SK-N-SH (cell line): Measurements from ENCODE around the gene UBE4B. TPM values are rescaled to one million over a fixed set of nuclear protein-coding genes. Genes with fewer than 3 reads are reported as not detected.

Experiments used
- CTCF ChIA-PET: fragments of 300-600, 350-600 bp; formaldehyde crosslinking; extraction: SDS; loops from one replicate; lab custom pipeline; 2021; lab: Yijun Ruan, JAX
- POLR2A ChIA-PET: fragments of 350-600 bp; sonication (Branson Sonifier 250); formaldehyde crosslinking; extraction: SDS; loops from one replicate; lab custom pipeline; 2020; ENCODE audit warnings: antibody characterized with exemption, inconsistent platforms; lab: Yijun Ruan, JAX
- DNase-seq: peaks from one replicate; pipeline ENCODE4 v3.0.0; 2012
- H2AFZ ChIP-seq: fragments of 200-600 bp; sonication (generic); 2 replicates; pipeline ENCODE4 v1.8.1; 2016; ENCODE audit warnings: antibody characterized with exemption, mild to moderate bottlenecking, low read depth
- H3F3A ChIP-seq: fragments of 200-600 bp; sonication (generic); replicated peaks from 2 replicates; pipeline ENCODE3; 2016; ENCODE audit warnings: antibody characterized with exemption, mild to moderate bottlenecking; ENCODE audit not compliant: insufficient read depth
- H3K27ac ChIP-seq, 2 experiments: fragments of 200-500 bp in 1 of 2; fragments of 200-600 bp in 1 of 2; sonication (Bioruptor generic) in 1 of 2; sonication (generic), shearing (Covaris generic) in 1 of 2; 2 replicates each; pipeline versions ENCODE4 v1.5.1 to v1.6.1; 2014 to 2016; ENCODE audit warnings: low read depth in 2 of 2, inconsistent platforms in 1 of 2, low read length in 1 of 2, mild to moderate bottlenecking in 1 of 2, mixed read lengths in 1 of 2
- H3K27me3 ChIP-seq: fragments of 200-600 bp; sonication (generic), shearing (Covaris generic); 2 replicates; pipeline ENCODE4 v1.6.1; 2016; ENCODE audit warnings: mixed run types; ENCODE audit not compliant: insufficient read depth
- H3K36me3 ChIP-seq, 2 experiments: fragments of 200-500 bp in 1 of 2; fragments of 200-600 bp in 1 of 2; sonication (Bioruptor generic) in 1 of 2; sonication (generic) in 1 of 2; replicated peaks in 1 of 2; 2 replicates each; pipeline versions ENCODE3 to v1.5.1; 2014 to 2016; ENCODE audit warnings: low read length in 1 of 2, mild to moderate bottlenecking in 1 of 2; ENCODE audit not compliant: insufficient read depth in 2 of 2, control insufficient read depth in 1 of 2
- H3K4me1 ChIP-seq, 2 experiments: fragments of 200-500 bp in 1 of 2; fragments of 200-600 bp in 1 of 2; sonication (Bioruptor generic) in 1 of 2; sonication (generic), shearing (Covaris generic) in 1 of 2; 2 replicates each; pipeline versions ENCODE4 v1.5.1 to v1.6.1; 2014 to 2016; ENCODE audit warnings: low read depth in 1 of 2, low read length in 1 of 2, mixed run types in 1 of 2; ENCODE audit not compliant: insufficient read depth in 2 of 2, control insufficient read depth in 1 of 2
- H3K4me2 ChIP-seq: fragments of 200-600 bp; sonication (generic), shearing (Covaris generic); 2 replicates; pipeline ENCODE4 v1.6.1; 2017; ENCODE audit warnings: mixed run types
- H3K4me3 ChIP-seq, 2 experiments: fragments of 200-500 bp in 1 of 2; fragments of 200-600 bp in 1 of 2; sonication (Bioruptor generic) in 1 of 2; sonication (generic), shearing (Covaris generic) in 1 of 2; 2 replicates each; pipeline versions ENCODE4 v1.5.1 to v1.8.1; 2014 to 2016; ENCODE audit warnings: low read depth in 2 of 2, inconsistent platforms in 1 of 2, low read length in 1 of 2, mild to moderate bottlenecking in 1 of 2, mixed read lengths in 1 of 2, moderate library complexity in 1 of 2
- H3K79me2 ChIP-seq: fragments of 200-600 bp; sonication (generic); 2 replicates; pipeline ENCODE4 v1.8.1; 2017; ENCODE audit warnings: mild to moderate bottlenecking; ENCODE audit not compliant: insufficient read depth
- H3K9ac ChIP-seq: fragments of 200-600 bp; sonication (generic); 2 replicates; pipeline ENCODE4 v1.6.1; 2017; ENCODE audit warnings: mixed run types
- H3K9me2 ChIP-seq: fragments of 200-600 bp; sonication (generic); 2 replicates; pipeline ENCODE4 v1.6.1; 2017; ENCODE audit warnings: mixed run types
- H3K9me3 ChIP-seq: fragments of 200-600 bp; sonication (generic); 2 replicates; pipeline ENCODE4 v1.6.1; 2017; ENCODE audit warnings: mixed run types, mild to moderate bottlenecking, moderate library complexity
- H4K20me1 ChIP-seq: fragments of 200-600 bp; sonication (generic); 2 replicates; pipeline ENCODE4 v1.6.1; 2017; ENCODE audit warnings: mild to moderate bottlenecking, mixed run types; ENCODE audit not compliant: insufficient read depth
- EP300 ChIP-seq, 2 experiments: IDR thresholded peaks; 2 replicates each; pipeline versions ENCODE4 v1.4.0 to v1.6.1; 2012; ENCODE audit warnings: borderline replicate concordance in 1 of 2, low read depth in 1 of 2, low read length in 1 of 2
- FOXM1 ChIP-seq: IDR thresholded peaks from 2 replicates; pipeline ENCODE4 v1.4.0; 2012; ENCODE audit warnings: low read depth, mild to moderate bottlenecking
- MEF2A ChIP-seq: IDR thresholded peaks from 2 replicates; pipeline ENCODE4 v1.4.0; 2012; ENCODE audit warnings: low read depth, borderline replicate concordance
- POLR2AphosphoS5 ChIP-seq: IDR thresholded peaks from 2 replicates; pipeline ENCODE4 v1.6.1; 2012; ENCODE audit warnings: low read depth, low read length
- YY1 ChIP-seq: IDR thresholded peaks from 2 replicates; pipeline ENCODE4 v1.4.0; 2012; ENCODE audit warnings: low read depth, mild to moderate bottlenecking
- WGBS: methylation state at CpG from one replicate; pipeline ENCODE4 v1.1.6; 2017; ENCODE audit warnings: low lambda C conversion rate; 5-methylcytosine and 5-hydroxymethylcytosine counted together
- polyA plus RNA-seq, 3 experiments: library from polyadenylated mRNA; depleted of rRNA; stranded (reverse); fragments of >200 nt; gene quantifications; 2 replicates each; pipeline ENCODE4 v1.2.3, GENCODE V29; 2012
- TF ChIP-seq, protein P1 (sequence below): fragments of 200-600 bp; sonication (generic); IDR thresholded peaks from 2 replicates; pipeline ENCODE4 v1.6.1; 2017; ENCODE audit warnings: antibody characterized with exemption, mild to moderate bottlenecking, moderate library complexity
- TF ChIP-seq, protein P2 (sequence below): IDR thresholded peaks from 2 replicates; pipeline ENCODE4 v1.6.1; 2012; ENCODE audit warnings: mild to moderate bottlenecking, low read depth, low read length, moderate library complexity
- TF ChIP-seq, protein P3 (sequence below): fragments of 150-350 bp; IDR thresholded peaks from 2 replicates; pipeline ENCODE4 v1.6.1; 2016; ENCODE audit warnings: mild to moderate bottlenecking, low read depth, low read length

The UBE4B gene
- polyA plus RNA-seq, 1 of the 3 experiments (the other 2 are of a cell fraction): 19.1 TPM

DNA sequence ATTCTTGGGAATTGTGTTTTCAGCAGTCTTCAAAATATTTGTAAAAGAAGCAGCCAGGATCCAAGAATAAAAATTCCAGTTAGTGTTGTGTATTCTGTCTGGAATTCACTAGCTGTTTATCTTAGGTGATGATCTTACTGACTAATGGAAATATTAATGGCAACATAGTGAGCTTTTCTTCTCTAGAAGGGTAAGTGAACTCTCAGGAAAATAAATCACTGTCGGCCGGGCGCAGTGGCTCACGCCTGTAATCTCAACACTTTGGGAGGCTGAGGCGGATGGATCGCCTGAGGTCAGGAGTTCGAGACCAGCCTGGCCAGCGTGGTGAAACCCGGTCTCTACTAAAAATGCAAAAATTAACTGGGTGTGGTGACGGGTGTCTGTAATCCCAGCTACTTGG is 90.2 kb downstream of the UBE4B start (continued):
- TF ChIP-seq, protein P1, sequence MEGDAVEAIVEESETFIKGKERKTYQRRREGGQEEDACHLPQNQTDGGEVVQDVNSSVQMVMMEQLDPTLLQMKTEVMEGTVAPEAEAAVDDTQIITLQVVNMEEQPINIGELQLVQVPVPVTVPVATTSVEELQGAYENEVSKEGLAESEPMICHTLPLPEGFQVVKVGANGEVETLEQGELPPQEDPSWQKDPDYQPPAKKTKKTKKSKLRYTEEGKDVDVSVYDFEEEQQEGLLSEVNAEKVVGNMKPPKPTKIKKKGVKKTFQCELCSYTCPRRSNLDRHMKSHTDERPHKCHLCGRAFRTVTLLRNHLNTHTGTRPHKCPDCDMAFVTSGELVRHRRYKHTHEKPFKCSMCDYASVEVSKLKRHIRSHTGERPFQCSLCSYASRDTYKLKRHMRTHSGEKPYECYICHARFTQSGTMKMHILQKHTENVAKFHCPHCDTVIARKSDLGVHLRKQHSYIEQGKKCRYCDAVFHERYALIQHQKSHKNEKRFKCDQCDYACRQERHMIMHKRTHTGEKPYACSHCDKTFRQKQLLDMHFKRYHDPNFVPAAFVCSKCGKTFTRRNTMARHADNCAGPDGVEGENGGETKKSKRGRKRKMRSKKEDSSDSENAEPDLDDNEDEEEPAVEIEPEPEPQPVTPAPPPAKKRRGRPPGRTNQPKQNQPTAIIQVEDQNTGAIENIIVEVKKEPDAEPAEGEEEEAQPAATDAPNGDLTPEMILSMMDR: no peak

DNA sequence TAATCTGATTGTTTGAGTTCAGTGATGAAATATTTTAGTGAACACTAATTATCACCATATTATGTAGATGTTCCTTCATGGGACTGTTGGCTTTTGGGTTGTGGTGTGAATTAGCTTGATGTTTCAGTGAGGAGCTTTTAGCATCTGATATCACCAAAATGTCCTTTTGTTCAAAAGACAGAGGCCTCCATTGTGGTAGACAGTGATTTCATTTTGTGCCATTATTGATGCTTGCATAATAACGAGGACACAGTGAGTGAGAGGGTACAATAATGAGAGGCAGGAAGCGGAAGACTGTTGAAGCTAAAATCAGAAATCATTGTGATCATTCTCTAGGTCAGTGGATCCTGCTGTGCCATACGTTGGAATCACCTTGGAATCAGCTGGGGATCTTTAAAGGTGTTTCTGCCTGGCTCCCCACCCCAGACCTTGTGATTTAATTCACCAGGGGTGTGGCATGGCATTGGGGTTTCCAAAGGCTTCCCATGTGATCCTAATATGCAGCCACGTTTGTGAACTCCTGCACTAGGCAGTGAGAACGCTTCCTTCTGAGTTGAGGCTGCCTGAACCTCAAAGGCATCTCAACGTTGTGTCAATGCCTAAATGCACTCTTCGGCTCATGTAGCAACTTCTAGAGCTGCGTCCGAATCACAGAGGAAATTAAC is 95.5 kb downstream of the UBE4B start:
- H3K4me3 ChIP-seq: no peak overlapping the region
- DNase-seq: no peak
- H3K4me1 ChIP-seq: no peaks in the 10 kb centered on the region
- H3K9me3 ChIP-seq: no peaks in the 10 kb centered on the region
- POLR2A ChIA-PET: no interaction called here
- no peak overlapping the region for H3K9ac ChIP-seq
- TF ChIP-seq, protein P1: no peak
- TF ChIP-seq MEF2A (no peak), YY1 (no peak), FOXM1 (no peak), EP300 (IDR thresholded peaks at IDR 0.05; ENCODE audit: borderline replicate concordance in 1 of 2, low read depth in 1 of 2, low read length in 1 of 2) (no peak), POLR2AphosphoS5 (no peak)
- TF ChIP-seq, protein P2, sequence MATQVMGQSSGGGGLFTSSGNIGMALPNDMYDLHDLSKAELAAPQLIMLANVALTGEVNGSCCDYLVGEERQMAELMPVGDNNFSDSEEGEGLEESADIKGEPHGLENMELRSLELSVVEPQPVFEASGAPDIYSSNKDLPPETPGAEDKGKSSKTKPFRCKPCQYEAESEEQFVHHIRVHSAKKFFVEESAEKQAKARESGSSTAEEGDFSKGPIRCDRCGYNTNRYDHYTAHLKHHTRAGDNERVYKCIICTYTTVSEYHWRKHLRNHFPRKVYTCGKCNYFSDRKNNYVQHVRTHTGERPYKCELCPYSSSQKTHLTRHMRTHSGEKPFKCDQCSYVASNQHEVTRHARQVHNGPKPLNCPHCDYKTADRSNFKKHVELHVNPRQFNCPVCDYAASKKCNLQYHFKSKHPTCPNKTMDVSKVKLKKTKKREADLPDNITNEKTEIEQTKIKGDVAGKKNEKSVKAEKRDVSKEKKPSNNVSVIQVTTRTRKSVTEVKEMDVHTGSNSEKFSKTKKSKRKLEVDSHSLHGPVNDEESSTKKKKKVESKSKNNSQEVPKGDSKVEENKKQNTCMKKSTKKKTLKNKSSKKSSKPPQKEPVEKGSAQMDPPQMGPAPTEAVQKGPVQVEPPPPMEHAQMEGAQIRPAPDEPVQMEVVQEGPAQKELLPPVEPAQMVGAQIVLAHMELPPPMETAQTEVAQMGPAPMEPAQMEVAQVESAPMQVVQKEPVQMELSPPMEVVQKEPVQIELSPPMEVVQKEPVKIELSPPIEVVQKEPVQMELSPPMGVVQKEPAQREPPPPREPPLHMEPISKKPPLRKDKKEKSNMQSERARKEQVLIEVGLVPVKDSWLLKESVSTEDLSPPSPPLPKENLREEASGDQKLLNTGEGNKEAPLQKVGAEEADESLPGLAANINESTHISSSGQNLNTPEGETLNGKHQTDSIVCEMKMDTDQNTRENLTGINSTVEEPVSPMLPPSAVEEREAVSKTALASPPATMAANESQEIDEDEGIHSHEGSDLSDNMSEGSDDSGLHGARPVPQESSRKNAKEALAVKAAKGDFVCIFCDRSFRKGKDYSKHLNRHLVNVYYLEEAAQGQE: no peak
- TF ChIP-seq, protein P3, sequence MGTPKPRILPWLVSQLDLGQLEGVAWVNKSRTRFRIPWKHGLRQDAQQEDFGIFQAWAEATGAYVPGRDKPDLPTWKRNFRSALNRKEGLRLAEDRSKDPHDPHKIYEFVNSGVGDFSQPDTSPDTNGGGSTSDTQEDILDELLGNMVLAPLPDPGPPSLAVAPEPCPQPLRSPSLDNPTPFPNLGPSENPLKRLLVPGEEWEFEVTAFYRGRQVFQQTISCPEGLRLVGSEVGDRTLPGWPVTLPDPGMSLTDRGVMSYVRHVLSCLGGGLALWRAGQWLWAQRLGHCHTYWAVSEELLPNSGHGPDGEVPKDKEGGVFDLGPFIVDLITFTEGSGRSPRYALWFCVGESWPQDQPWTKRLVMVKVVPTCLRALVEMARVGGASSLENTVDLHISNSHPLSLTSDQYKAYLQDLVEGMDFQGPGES: no peak
- H4K20me1 ChIP-seq: no peaks in the 10 kb centered on the region
- H3K27ac ChIP-seq: no peak overlapping the region
- H3K9me2 ChIP-seq: no peaks in the 10 kb centered on the region
- H3K4me2 ChIP-seq: no peak overlapping the region
- CTCF ChIA-PET: interaction anchor here (1.0 to 1.7 kb wide), 2 partner anchors 19 to 82 kb away, joined by 5 to 6 read pairs; partner anchors contain the start of gene KIF1B
- H3K36me3 ChIP-seq: peaks cover 33 to 49% of the 10 kb centered on the region in 2 experiments
- no peaks in the 10 kb centered on the region for H3K27me3 ChIP-seq
- peaks cover 12% of the 10 kb centered on the region for H3F3A ChIP-seq
- 96% methylated on average over 9 of the region's 9 CpGs for WGBS
- H3K79me2 ChIP-seq: peaks cover 4% of the 10 kb centered on the region
- no peak overlapping the region for H2AFZ ChIP-seq
